MM.1S (cell line): Measurements from ENCODE around the gene CC2D1B.

Experiments used
- CTCF ChIP-seq: fragments of 300-600 bp; sonication (generic); IDR thresholded peaks from 2 replicates; pipeline ENCODE4 v1.5.1; 2016; ENCODE audit warnings: antibody characterized with exemption, low read length, mixed read lengths
- EZH2 ChIP-seq: fragments of 300-600 bp; sonication (generic); optimal IDR thresholded peaks from 2 replicates; pipeline ENCODE3; 2017; ENCODE audit warnings: low read depth, mild to moderate bottlenecking, antibody characterized with exemption, low read length, mixed read lengths

DNA sequence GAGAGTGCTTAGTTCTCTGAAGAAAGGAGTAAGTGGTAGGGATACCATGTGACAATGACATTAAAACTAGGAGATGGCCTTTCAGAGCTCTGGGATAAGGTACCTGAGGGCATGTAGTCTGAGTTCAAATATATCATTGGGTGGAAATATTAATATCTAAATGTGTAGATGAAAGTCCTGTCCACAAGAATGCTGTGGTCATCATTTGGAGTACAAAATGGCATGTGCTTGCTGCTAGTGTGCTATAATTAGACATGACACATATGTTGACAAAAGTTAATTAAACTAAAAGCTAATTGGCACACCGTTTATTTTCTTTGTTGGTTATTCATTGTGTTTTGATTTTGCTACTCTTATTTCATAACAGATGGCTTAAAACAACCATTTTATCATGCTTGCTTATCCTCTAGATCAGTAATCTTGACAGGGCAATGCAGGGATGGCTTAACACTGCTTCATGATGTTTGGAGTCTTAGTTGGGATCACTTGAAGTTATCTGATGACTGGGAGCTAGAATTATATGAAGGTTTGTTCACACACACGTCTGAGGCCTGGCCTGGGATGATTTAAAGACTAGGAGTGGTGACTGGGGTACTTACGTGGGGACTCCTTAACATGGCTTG, 31.0 kb downstream of the CC2D1B start:
- TF ChIP-seq CTCF (no peak), EZH2 (no peak)
